ENCODE data around the gene TLN1. TPM values are rescaled to one million over a fixed set of nuclear protein-coding genes. Genes with fewer than 3 reads are reported as not detected.

Gene TLN1
- total and polyA plus RNA-seq, 2 of the 8 experiments (the other 6 are each of a cell fraction or from before 2014, with no cell fraction given), result 28.1 to 90.1 TPM

GRCh38 chr9:35664531-35665470 is 67.2 kb downstream of the TLN1 start, which contains the start of gene ARHGEF39 (continued):
- TF ChIP-seq HDAC2 (IDR thresholded peaks at IDR 0.05; ENCODE audit: borderline replicate concordance in 1 of 2, low read depth in 2 of 2, low read length in 2 of 2), result peak in 1 of 2 experiments; percentile 86; a peak in 1 of 4 replicates
- no peak for TF ChIP-seq CHD7 (IDR thresholded peaks at IDR 0.05; ENCODE audit: insufficient replicate concordance, low read length)
- peak; percentile 52; the same call in 1 of the 2 replicates for TF ChIP-seq TAF1 (IDR thresholded peaks at IDR 0.05; ENCODE audit: low read depth, low read length)
- TF ChIP-seq POLR2A (IDR thresholded peaks at IDR 0.05; ENCODE audit: control extremely low read depth in 1 of 2, low read depth in 2 of 2, low read length in 2 of 2), result peak in 1 of 2 experiments; percentile 75; a peak in 2 of 3 replicates
- no peak for TF ChIP-seq POU5F1 (IDR thresholded peaks at IDR 0.05; ENCODE audit: low read depth, low read length)
- peak; percentile 59 for TF ChIP-seq NRF1 (IDR thresholded peaks at IDR 0.05; ENCODE audit: low read depth, low read length)
- peak; percentile 41 to 44 for TF ChIP-seq RAD21 (IDR thresholded peaks at IDR 0.05 in 1 of 2, conservative IDR thresholded peaks at IDR 0.05 in 1 of 2; ENCODE audit: low read depth in 2 of 2, low read length in 2 of 2)
- no peak for TF ChIP-seq EP300 (IDR thresholded peaks at IDR 0.05; ENCODE audit: borderline replicate concordance in 1 of 2, low read depth in 2 of 2, low read length in 2 of 2)
